ENCODE data around the gene SH3PXD2A.

Gene SH3PXD2A

GRCh38 chr10:103672345-103672744 lies 183.0 kb downstream of the SH3PXD2A start (continued):
- no peak for TF ChIP-seq HIC1 (tag by site-specific recombination; IDR thresholded peaks at IDR 0.05)

GRCh38 chr10:103671126-103671895 lies 184.1 kb downstream of the SH3PXD2A start:
- Histone ChIP-seq H3K4me3 (ENCODE audit: low read depth, low read length) (no peak overlapping the region), H3K4me1 (ENCODE audit: control insufficient read depth, insufficient read depth, low read length) (no peaks in the 10 kb centered on the region), H3K9me3 (ENCODE audit: control insufficient read depth, insufficient read depth, low read depth, low read length) (no peaks in the 10 kb centered on the region), H3K36me3 (ENCODE audit: control insufficient read depth in 2 of 2, insufficient read depth in 1 of 2, low read length in 2 of 2) (no peaks in the 10 kb centered on the region), H3K27ac (ENCODE audit: extremely low read depth, low read depth, low read length) (no peak overlapping the region)
- TF ChIP-seq ZNF211 (tag by site-specific recombination; IDR thresholded peaks at IDR 0.05; ENCODE audit: low read depth), result no peak
- no peak for TF ChIP-seq ZBTB44 (tag by site-specific recombination; IDR thresholded peaks at IDR 0.05)
- no peak for TF ChIP-seq ZSCAN16 (tag by site-specific recombination; IDR thresholded peaks at IDR 0.05)
- TF ChIP-seq, protein P1, sequence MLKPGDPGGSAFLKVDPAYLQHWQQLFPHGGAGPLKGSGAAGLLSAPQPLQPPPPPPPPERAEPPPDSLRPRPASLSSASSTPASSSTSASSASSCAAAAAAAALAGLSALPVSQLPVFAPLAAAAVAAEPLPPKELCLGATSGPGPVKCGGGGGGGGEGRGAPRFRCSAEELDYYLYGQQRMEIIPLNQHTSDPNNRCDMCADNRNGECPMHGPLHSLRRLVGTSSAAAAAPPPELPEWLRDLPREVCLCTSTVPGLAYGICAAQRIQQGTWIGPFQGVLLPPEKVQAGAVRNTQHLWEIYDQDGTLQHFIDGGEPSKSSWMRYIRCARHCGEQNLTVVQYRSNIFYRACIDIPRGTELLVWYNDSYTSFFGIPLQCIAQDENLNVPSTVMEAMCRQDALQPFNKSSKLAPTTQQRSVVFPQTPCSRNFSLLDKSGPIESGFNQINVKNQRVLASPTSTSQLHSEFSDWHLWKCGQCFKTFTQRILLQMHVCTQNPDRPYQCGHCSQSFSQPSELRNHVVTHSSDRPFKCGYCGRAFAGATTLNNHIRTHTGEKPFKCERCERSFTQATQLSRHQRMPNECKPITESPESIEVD (tag by site-specific recombination; IDR thresholded peaks at IDR 0.05), result no peak
- no peak for TF ChIP-seq ZNF324 (tag by site-specific recombination; IDR thresholded peaks at IDR 0.05)
- TF ChIP-seq ZNF548 (tag by site-specific recombination; IDR thresholded peaks at IDR 0.05), result no peak
- TF ChIP-seq ZNF202 (tag by site-specific recombination; IDR thresholded peaks at IDR 0.05; ENCODE audit: borderline replicate concordance), result no peak
- no peak for TF ChIP-seq ZNF473 (tag by site-specific recombination; IDR thresholded peaks at IDR 0.05)
- TF ChIP-seq, protein P2, sequence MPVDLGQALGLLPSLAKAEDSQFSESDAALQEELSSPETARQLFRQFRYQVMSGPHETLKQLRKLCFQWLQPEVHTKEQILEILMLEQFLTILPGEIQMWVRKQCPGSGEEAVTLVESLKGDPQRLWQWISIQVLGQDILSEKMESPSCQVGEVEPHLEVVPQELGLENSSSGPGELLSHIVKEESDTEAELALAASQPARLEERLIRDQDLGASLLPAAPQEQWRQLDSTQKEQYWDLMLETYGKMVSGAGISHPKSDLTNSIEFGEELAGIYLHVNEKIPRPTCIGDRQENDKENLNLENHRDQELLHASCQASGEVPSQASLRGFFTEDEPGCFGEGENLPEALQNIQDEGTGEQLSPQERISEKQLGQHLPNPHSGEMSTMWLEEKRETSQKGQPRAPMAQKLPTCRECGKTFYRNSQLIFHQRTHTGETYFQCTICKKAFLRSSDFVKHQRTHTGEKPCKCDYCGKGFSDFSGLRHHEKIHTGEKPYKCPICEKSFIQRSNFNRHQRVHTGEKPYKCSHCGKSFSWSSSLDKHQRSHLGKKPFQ (tag by site-specific recombination; IDR thresholded peaks at IDR 0.05), result no peak
- no peak for TF ChIP-seq ZBTB49 (tag by site-specific recombination; IDR thresholded peaks at IDR 0.05; ENCODE audit: low read depth)
- TF ChIP-seq MZF1 (tag by site-specific recombination; IDR thresholded peaks at IDR 0.05; ENCODE audit: borderline replicate concordance), result no peak
- TF ChIP-seq, protein P3, sequence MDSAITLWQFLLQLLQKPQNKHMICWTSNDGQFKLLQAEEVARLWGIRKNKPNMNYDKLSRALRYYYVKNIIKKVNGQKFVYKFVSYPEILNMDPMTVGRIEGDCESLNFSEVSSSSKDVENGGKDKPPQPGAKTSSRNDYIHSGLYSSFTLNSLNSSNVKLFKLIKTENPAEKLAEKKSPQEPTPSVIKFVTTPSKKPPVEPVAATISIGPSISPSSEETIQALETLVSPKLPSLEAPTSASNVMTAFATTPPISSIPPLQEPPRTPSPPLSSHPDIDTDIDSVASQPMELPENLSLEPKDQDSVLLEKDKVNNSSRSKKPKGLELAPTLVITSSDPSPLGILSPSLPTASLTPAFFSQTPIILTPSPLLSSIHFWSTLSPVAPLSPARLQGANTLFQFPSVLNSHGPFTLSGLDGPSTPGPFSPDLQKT (IDR thresholded peaks at IDR 0.05; ENCODE audit: borderline replicate concordance, low read depth, low read length), result no peak
- TF ChIP-seq ZNF664 (tag by site-specific recombination; IDR thresholded peaks at IDR 0.05), result no peak
- ChIA-PET POLR2A (no interaction called here), CTCF (interaction anchor here (1.0 to 1.4 kb wide), 2 partner anchors 8 to 14 kb away, joined by 3 to 5 read pairs; no protein-coding TSS in a partner anchor)
